Activated T-helper 1 cell treated with anti-CD3 and anti-CD28 coated beads, Interleukin-2, amount 50 U/mL, for 16 hours (primary cell): Measurements from ENCODE around the gene USP22.
A peak's percentile ranks its signal among the peaks of the same experiment; 100 is the strongest.

Experiments
- DNase-seq, 2 donors: peaks; one replicate each; pipeline ENCODE4 v3.0.0-alpha.2; 2020; ENCODE audit warnings: low read depth in 1 of 2, low spot score in 1 of 2

Gene USP22

DNA sequence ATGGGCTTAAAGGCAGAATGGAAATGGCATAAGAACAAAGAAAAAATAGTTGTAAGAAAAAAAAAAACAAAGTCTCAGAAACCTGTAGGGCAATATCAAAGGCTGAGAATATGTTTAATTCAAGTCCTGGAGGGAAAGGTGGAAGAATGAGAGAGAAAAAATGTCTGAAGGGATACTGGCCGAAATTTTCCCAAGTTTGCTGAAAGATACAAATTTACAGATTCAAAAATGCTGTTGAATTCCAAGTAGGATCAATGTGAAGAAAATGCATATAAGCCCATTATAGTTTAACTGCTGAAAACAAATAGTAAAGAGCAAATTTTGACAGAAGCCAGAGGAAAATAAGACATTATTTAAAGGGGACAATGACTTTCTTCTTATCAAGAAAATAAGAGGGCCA lies 6.6 kb upstream of the USP22 start:
- no peak for DNase-seq

DNA sequence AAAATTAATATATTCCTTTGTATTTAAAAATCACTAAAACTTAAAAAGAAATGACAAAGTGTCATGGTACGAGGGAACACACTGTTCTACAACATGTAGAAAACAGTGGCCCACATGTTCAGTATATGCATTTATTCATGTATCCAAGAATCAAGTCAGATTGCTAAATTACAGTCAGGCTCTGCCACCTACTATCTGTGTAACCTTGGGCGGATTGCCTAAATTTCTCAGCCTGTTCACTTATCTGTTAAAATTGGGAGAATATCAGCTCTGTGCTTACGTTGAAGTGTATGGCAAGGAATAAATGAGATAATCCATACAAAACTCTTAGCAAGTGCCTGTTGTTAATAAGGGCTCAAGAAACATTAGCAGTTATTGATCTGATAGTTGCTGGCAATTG lies 3.4 kb upstream of the USP22 start:
- no peak for DNase-seq

DNA sequence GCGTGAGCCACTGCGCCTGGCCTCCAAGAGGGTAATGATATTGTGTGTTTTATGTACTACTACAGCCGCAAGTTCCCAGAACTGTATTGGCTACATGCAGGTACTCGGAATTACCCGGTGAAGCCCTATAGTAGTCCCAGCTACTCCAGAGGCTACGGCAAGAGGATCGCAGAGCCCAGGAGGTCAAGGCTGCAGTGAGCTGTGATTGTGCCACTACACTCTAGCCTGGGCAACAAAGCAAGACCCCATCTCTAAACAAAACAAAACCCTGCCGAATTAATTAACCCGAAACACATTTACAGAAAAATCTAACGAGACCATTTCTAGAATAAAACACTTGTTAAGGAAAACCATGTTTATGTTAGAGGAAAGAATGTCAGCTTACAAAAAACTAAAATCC lies 2.2 kb upstream of the USP22 start:
- DNase-seq = no peak

DNA sequence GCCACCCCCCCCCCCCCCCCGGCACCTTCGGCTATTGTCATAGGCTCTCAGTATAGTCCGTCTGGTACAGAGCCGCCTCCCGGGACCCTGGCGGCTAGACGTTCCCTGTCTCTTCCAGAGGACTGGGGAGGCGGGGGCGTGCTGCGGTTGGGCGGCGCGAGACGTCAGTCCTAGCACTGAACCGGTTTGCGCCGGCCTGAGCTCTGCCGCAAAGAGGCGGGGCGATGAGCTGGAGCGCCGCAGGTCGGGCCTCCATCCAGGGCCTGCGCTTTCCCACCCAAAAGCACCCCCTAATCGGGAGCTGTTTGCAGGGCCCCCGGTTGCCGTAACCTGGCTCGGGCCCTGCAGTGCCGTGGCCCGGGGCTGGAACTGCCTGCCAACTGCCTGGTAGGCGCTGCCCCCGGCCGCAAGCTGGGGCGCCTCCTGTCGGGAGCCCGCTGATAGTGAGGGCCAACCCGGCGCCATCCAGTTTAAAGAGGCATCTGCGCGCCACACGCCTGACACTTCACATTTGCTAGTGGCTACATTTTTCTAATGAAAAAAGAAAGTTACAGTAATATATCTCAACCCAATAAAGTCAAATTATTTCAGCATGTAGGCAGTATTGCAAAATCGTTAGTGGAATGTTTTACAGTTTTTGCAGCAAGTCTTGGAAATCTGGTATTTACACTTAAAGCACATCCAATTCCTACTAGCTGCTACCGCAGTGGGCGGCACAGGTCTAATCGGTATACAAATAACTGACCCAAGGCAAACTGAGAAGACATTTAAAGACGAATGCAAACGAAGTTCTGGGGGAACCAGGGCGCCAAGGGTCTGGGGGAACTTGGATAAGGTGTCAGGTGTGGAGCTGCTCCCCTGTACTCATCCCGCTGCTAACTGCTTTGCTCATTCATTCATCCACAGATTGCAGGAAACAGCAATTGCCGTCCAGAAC lies 753 bp upstream of the USP22 start:
- peak; percentile 88 to 94 for DNase-seq

DNA sequence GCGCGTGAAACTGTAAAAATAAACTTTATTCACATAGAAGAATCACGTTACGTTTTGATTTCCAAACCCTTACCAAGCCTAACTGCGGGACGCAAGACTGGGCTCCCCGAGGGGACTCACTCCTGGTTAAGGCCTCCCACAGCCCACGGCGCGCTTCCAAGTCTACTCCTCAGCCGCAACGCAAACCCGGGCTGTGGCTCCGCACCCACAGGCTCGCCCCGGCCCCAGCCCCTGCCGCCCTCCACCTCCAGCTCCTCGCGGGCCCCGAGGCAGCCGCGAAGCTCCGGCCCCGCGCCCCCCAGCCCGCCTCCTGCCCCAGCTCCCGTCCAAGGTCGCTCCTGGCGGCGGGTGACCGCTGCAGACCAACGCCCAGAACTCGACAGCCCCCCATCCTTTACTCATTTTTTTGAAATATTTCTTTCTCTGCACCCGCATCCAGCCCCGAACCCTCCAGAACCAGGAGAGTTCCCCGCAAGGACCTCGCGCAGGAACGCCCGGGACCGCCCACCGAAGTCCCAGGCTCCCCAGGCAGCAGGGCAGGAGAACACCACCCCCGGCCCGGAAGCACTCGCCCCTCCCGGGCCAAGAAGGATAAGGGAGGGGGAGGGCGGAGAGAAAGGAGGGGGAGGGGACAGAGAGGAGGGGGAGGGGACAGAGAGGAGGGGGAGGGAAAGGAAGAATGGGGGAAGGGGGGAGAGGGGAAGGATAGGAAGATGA lies 912 bp downstream of the USP22 start:
- peak; percentile 37 to 47 for DNase-seq

DNA sequence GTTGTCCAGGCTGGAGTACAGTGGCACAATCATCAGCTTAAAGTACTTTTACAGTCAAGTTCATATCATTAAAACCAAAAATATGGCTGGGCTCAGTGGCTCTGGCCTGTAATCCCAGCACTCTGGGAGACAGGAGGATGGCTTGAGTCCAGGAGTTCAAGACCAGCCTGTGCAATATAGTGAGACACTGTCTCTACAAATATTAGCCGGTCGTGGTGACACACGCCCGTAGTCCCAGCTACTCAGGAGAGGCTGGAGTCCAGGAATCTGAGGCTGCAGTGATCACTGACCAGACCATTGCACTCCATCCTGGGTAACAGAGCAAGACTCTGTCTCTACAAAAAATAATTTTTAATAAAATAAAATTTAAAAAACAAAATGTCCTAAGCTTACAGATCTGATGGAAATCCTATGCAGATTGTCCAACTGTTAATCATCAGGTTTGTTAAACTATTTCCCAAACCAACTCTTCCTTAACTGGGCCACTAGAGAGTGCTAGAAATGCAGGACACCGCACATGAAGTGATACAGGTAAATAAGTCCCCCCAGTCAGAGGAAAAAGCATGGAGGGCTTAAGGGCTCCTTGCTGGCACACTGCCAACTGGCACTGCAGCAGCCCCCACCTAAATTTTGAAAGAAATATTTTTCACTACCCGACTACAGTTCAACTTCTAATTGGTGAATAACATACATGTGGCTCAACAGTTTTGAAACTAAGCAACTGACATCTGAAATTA lies 2.8 kb downstream of the USP22 start:
- no peak for DNase-seq

DNA sequence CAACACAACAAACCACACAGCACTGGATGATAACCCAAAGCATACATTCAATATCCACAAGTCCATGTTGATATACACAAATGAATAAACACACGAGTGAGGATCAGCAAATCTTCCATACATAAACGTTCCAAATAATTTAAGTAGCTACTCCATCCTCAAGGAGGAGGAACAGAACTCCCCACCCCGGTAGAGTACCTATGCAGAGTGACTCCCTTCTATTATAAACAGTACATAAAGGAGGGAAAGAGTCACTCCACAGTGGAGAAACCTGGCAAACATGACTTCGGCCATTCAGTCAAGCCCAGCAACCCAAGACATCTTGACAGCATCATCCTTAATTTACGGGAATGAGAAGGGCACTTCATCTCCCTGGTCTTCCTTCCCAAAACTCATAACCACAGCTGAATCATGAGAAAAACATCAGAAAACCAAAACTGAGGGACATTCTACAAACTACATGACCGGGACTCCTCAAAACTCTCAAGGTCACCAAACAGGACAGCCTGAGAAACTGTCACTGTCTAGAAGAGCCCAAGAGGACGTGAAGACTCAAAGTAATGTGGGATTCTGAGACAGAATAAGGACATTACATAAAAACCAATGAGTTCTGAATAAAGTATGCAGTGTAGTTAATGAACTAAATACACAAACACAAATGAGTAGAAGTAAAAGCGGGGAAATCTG lies 5.6 kb downstream of the USP22 start:
- no peak for DNase-seq

DNA sequence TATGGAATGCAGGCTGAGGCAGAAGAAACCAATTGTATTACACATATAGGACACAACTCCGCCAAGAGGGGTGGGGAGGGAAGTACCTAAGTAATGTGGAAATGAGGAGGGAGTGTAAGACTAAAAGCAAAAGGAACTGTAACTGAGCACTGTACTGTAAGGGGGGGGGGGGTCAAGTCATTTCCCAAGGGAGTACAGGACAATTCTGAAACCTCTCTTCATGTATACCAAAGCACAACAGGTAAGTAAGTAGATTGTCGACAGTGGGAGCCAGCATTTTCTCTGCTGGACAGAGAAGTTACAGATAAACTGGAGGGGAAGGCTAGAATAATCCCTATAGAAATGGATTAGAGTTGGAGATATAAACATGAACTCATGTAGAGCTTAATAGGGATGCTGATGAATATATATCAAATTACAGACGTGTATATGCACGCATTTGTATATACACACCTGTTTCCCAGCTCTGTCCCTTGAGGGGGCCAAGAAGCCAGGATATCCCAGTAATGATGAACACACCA lies 6.4 kb downstream of the USP22 start:
- no peak for DNase-seq

DNA sequence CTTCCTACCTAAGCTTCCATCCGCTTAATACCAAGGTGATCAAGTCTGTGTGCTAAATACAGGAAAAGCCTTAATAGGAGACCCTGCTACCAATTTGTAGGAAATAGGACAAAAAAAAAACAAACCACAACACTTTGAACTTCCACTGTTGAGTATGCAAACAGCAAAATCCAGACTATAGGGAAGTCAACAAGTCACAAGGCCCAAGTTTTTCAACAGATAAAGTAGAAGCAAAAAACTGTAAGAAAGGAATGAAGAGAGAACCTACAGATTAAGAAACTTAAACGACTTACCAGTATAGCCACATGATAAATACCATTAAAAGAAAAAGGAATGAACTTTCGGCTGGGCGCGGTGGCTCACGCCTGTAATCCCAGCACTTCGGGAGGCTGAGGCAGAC lies 7.4 kb downstream of the USP22 start:
- no peak for DNase-seq

DNA sequence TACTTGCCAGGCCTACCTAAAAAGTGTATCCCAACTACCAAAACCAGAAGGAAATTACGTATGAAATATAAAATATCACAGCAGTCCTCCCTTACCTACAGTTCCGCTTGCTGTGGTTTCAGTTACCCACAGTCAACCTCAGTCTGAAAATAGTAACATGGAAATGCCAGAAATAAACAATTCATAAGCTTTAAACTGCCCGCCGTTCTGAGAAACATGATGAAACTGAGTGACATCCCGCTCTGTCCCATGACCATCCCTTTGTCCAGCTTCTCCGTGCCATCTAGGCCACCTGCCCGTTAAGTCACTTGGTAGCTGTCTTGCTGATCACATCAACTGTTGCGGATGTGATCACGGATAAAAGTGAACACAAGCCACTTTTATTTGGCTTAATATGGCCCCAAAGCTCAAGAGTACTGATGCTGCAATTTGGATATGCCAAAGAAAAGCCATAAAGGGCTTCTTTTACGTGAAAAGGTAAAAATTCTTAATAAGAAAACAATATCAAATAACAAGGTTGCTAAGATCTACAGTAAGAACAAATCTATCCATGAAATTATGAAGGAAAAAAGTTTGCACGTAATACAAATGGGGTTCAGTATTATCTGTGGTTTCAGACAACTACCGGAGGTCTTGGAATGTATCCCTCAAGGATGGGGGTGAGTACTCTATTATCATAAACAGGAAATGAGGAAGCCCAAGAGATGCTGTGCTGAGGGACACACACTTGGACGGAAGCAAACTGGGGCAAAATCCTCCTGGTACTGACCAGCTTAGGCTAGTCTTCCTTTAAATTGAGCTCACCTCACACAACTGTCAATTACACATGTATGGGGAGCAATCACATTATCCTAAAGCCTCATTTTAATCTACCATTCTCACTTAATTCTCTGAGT lies 8.2 kb downstream of the USP22 start:
- DNase-seq = no peak

DNA sequence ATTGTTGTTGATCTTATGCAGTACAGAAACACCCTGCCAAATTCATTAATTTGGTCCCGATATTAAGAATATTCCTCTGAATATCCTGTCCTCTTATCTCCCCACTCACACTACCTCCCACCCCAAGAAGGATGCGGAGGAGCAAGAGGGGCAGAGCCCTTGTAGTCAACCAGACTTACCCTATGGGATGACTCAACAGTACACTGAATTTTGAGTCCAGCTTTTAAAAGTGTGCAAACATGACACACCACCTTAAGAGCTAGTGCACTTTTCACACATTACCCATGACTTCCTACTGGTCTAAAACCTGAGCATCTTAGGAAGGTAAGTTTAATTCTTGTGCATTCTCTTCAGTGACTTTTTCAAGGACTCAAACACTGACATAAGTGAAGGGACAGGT lies 9.5 kb downstream of the USP22 start:
- DNase-seq = no peak

DNA sequence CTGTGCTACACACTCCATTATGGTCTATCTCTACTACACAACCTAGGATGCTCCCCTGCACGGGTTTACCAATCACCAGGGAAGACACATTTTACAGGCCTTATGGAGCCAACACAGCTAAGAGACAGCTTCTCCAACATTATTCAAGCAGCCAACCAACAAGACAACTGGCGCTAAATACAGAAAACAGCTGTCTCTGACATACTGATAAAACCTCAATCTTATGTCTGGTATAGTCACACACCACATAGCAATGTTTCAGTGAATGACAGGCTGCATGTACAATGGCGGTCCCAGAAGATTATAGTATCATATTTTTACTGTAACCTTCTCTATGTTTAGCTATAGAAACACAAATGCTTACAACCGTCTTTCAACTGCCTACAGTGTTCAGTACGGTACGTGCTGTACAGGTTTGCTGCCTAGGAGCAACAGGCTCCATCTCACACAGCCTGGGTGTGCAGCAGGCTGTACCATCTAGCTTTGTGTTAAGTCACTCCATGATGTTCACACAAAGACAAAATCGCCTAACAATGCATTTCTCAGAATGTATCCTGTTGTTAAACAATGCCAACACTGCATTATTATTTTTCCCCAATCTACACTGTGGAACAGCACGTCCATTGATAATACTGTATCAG lies 10.9 kb downstream of the USP22 start:
- DNase-seq = no peak

DNA sequence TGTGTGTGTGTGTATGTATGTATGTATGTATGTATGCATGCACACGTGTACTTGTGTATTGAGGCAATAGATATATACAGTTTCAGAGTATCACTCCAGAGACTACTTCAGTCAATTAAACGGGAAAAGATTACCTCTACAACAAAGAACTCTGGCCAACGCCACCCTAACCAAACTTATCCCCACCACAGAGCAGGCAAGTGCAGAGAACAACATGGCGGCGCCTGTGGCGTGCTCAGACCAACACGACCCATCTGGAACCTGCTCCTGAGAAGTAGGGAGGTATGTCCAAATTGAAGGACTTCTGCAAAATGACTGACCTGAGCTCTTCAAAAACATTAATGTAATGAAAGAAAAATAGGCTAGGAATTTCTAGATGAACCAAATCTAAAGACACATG lies 12.4 kb downstream of the USP22 start:
- no peak for DNase-seq

DNA sequence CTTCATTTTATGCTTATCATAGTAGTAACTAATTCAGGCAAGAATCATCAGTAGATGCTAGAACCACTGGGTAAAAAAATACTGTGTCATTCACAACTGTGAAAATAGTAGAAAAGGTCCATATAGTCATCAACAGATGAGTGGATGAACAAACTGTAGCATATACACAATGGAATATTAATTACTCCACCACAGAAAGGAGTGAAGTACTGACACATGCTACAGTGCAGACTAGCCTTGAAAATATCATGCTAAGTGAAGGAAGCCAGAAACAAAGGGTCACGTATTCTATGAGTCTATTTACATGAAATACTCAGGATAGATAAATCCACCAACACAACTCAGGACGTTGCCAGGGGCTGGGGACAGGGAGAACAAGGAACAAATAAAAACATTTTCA lies 13.3 kb downstream of the USP22 start:
- no peak for DNase-seq

DNA sequence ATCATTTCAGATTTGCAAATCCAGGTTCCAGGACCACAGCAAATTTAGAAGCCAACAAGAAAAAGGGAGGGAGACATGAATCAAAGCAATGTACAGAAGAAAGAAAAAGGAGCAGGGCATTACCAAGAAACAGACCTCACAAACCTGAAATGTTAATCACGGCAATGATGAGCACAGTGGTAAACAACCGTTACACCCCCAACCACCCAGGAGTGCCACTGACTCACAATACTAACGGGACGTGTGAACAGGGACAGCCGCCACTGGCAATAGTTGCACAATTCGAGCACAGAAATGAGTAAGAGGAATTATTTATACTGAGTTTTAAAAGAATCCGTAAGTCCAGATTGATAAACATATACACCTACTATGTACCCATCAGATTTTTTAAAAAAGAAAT lies 13.8 kb downstream of the USP22 start:
- DNase-seq = no peak

DNA sequence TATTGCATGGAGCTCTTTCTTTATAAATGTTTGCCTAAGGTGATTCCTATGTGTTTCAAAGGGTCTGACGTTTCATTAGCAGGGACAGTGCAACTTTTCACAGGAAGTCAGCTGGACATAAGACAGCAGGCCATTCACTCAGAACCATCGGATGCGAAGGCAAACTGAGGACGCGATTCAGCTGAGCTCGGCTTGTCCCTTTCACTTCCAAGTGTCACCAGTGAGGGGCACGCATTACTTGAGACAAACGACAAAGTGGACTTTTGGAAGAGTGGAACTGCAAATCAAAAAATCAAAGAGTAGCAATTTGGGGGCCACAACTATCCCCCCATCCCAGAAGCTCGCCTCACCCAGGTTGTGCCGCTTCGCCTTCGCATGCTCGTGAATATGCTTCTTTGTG lies 14.6 kb downstream of the USP22 start:
- no peak for DNase-seq

DNA sequence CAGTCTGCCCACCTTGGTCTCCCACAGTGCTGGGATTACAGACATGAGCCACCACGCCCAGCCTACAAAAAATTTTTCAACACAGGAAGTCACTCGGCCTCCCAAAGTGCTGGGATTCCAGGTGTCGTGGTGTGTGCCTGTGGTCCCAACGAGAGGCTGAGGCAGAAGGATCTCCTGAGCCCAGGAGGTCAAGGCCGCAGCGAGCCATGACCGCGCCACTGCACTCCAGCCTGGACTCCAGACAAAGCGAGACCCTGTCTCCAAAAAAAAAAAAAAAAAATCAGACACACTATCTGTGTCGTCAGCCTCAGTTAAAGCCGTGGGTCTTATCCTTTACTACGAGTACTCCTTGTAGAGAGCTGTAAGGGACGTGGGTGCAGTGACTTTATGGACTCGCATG lies 15.8 kb downstream of the USP22 start:
- no peak for DNase-seq

DNA sequence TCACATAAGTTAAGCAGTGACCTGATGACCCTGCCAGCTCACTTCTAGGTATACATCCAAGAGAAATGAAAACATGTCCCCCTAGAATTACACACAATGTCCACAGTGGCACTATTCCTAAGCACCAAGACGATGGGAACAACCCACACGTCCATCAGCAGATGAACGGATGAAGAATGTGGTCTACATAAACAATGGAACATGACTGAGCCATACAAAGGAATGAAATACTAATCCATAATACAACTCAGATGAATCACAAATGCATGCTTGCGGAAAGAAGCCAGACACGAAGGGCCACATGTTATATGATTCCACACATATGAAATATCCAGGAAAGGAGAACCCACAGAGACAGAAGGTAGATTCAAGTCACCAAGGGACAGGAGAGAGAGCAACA lies 17.4 kb downstream of the USP22 start:
- DNase-seq = no peak

DNA sequence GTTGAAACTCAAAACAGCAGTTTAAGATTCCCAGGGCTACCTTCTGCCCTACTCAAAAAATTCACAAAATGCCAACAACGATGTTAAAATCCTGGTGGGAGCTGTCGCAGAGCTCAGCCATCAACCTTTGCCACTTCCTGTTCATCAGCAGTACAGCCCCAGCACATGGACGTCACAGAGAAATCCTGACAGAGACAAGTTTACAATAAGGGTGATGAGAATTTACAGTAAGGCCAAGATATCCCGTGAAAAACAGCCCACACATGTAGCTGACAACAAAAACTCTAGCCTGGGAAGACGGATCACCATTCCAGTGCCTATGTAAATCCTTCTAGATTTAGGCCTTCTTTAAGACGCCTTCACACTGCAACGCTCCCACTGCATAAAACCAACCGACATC lies 18.8 kb downstream of the USP22 start:
- DNase-seq = no peak
